H9 (cell line): Measurements from ENCODE around the gene CACFD1. TPM values are rescaled to one million over a fixed set of nuclear protein-coding genes. Genes with fewer than 3 reads are reported as not detected.

Experiments
- DNase-seq: peaks from one replicate; pipeline ENCODE4 v3.0.0-alpha.2; 2017
- H2AFZ ChIP-seq: one replicate; pipeline ENCODE4 v1.6.1; 2013; ENCODE audit warnings: mild to moderate bottlenecking, low read length, control low read depth, moderate library complexity
- H2AK5ac ChIP-seq: 2 replicates; pipeline ENCODE4 v1.6.1; 2013; ENCODE audit warnings: low read length, control low read depth, mixed read lengths; ENCODE audit not compliant: insufficient read length
- H2BK120ac ChIP-seq: one replicate; pipeline ENCODE4 v1.6.1; 2013; ENCODE audit warnings: low read depth, mild to moderate bottlenecking, low read length, control low read depth, inconsistent platforms; ENCODE audit not compliant: poor library complexity, severe bottlenecking
- H2BK12ac ChIP-seq: 2 replicates; pipeline ENCODE4 v1.6.1; 2013; ENCODE audit warnings: low read length, control low read depth, mixed read lengths, low read depth; ENCODE audit not compliant: insufficient read length
- H2BK15ac ChIP-seq: 2 replicates; pipeline ENCODE4 v1.6.1; 2013; ENCODE audit warnings: low read depth, low read length, control low read depth
- H2BK20ac ChIP-seq: one replicate; pipeline ENCODE4 v1.6.1; 2013; ENCODE audit warnings: low read depth, mild to moderate bottlenecking, low read length, control low read depth, inconsistent platforms; ENCODE audit not compliant: poor library complexity, severe bottlenecking
- H2BK5ac ChIP-seq: 2 replicates; pipeline ENCODE4 v1.6.1; 2013; ENCODE audit warnings: low read length, control low read depth, mixed read lengths; ENCODE audit not compliant: insufficient read length
- H3K14ac ChIP-seq: 2 replicates; pipeline ENCODE4 v1.6.1; 2013; ENCODE audit warnings: low read length, control low read depth; ENCODE audit not compliant: insufficient read depth
- H3K18ac ChIP-seq: 2 replicates; pipeline ENCODE4 v1.6.1; 2013; ENCODE audit warnings: low read depth, mild to moderate bottlenecking, mixed read lengths, low read length, control low read depth; ENCODE audit not compliant: insufficient read length
- H3K23ac ChIP-seq: 2 replicates; pipeline ENCODE4 v1.6.1; 2013; ENCODE audit warnings: low read length, control low read depth, mixed read lengths, low read depth; ENCODE audit not compliant: insufficient read length
- H3K23me2 ChIP-seq: 2 replicates; pipeline ENCODE4 v1.6.1; 2013; ENCODE audit warnings: low read depth, mild to moderate bottlenecking, mixed read lengths, low read length, control low read depth; ENCODE audit not compliant: insufficient read length, poor library complexity, severe bottlenecking
- H3K27ac ChIP-seq: 2 replicates; pipeline ENCODE4 v1.5.1; 2013; ENCODE audit warnings: low read length, control low read depth, mixed read lengths, low read depth; ENCODE audit not compliant: insufficient read length
- H3K27me3 ChIP-seq: 2 replicates; pipeline ENCODE4 v1.6.1; 2013; ENCODE audit warnings: low read length, control low read depth, inconsistent platforms; ENCODE audit not compliant: insufficient read depth
- H3K4ac ChIP-seq: 2 replicates; pipeline ENCODE4 v1.6.1; 2013; ENCODE audit warnings: low read depth, mild to moderate bottlenecking, control low read depth, inconsistent platforms, low read length, moderate library complexity
- H3K4me1 ChIP-seq: 2 replicates; pipeline ENCODE4 v1.6.1; 2013; ENCODE audit warnings: low read length, control low read depth, inconsistent platforms; ENCODE audit not compliant: insufficient read depth
- H3K4me2 ChIP-seq: 2 replicates; pipeline ENCODE4 v1.6.1; 2013; ENCODE audit warnings: low read length, control low read depth, mixed read lengths; ENCODE audit not compliant: insufficient read length, insufficient read depth
- H3K56ac ChIP-seq: 2 replicates; pipeline ENCODE4 v1.6.1; 2013; ENCODE audit warnings: low read depth, mild to moderate bottlenecking, mixed read lengths, low read length, control low read depth; ENCODE audit not compliant: insufficient read length
- H3K79me1 ChIP-seq: 2 replicates; pipeline ENCODE4 v1.6.1; 2013; ENCODE audit warnings: low read depth, mild to moderate bottlenecking, moderate library complexity, low read length, control low read depth, inconsistent platforms; ENCODE audit not compliant: insufficient read depth, poor library complexity, severe bottlenecking
- H3K79me2 ChIP-seq: 2 replicates; pipeline ENCODE4 v1.6.1; 2013; ENCODE audit warnings: low read length, control low read depth, inconsistent platforms; ENCODE audit not compliant: insufficient read depth
- H3K9ac ChIP-seq: 2 replicates; pipeline ENCODE4 v1.6.1; 2013; ENCODE audit warnings: low read length, control low read depth, mixed read lengths; ENCODE audit not compliant: insufficient read length; ENCODE audit errors: extremely low read depth
- H3K9me3 ChIP-seq: one replicate; pipeline ENCODE4 v1.6.1; 2013; ENCODE audit warnings: low read depth, low read length, inconsistent platforms; ENCODE audit not compliant: control insufficient read depth
- H3T11ph ChIP-seq: one replicate; pipeline ENCODE4 v1.6.1; 2013; ENCODE audit warnings: mild to moderate bottlenecking, low read length, control low read depth, inconsistent platforms
- H4K20me1 ChIP-seq: one replicate; pipeline ENCODE4 v1.6.1; 2013; ENCODE audit not compliant: control insufficient read depth, insufficient read length, insufficient read depth
- H4K5ac ChIP-seq: 2 replicates; pipeline ENCODE4 v1.6.1; 2013; ENCODE audit warnings: low read depth, mild to moderate bottlenecking, mixed read lengths, low read length, control low read depth; ENCODE audit not compliant: insufficient read length
- H4K8ac ChIP-seq: replicated peaks from 2 replicates; pipeline ENCODE4 v1.6.1; 2013; ENCODE audit warnings: low read length, control low read depth, mixed read lengths, low read depth; ENCODE audit not compliant: insufficient read length
- H4K91ac ChIP-seq: 2 replicates; pipeline ENCODE4 v1.6.1; 2013; ENCODE audit warnings: low read depth, mild to moderate bottlenecking, moderate library complexity, mixed read lengths, low read length, control low read depth; ENCODE audit not compliant: insufficient read length
- H3K27ac Mint-ChIP-seq, 3 experiments: 2 replicates in 2 of 3; 3 replicates in 1 of 3; pipeline ENCODE4 v1.8.0; 2020 to 2021; ENCODE audit warnings: mixed read lengths in 3 of 3, mild to moderate bottlenecking in 1 of 3, moderate library complexity in 1 of 3
- H3K27me3 Mint-ChIP-seq: 2 replicates; pipeline ENCODE4 v1.8.0; 2021; ENCODE audit warnings: low read depth, mild to moderate bottlenecking, moderate library complexity, mixed read lengths
- H3K36me3 Mint-ChIP-seq, 3 experiments: 2 replicates in 2 of 3; 3 replicates in 1 of 3; pipeline ENCODE4 v1.8.0; 2020 to 2021; ENCODE audit warnings: low read depth in 3 of 3, mixed read lengths in 3 of 3; ENCODE audit not compliant: insufficient read depth in 1 of 3
- H3K4me1 Mint-ChIP-seq, 2 experiments: 2 replicates each; pipeline ENCODE4 v1.8.0; 2020; ENCODE audit warnings: mixed read lengths in 2 of 2
- H3K4me3 Mint-ChIP-seq, 2 experiments: 2 replicates in 1 of 2; 3 replicates in 1 of 2; pipeline ENCODE4 v1.8.0; 2020 to 2021; ENCODE audit warnings: mild to moderate bottlenecking in 2 of 2, mixed read lengths in 2 of 2, moderate library complexity in 1 of 2
- H3K9me3 Mint-ChIP-seq, 2 experiments: 2 replicates in 1 of 2; 3 replicates in 1 of 2; pipeline ENCODE4 v1.8.0; 2020; ENCODE audit warnings: mild to moderate bottlenecking in 2 of 2, mixed read lengths in 2 of 2, moderate library complexity in 1 of 2
- CTCF ChIP-seq: fragments of 200-600 bp; sonication (generic); conservative IDR thresholded peaks from 3 replicates; pipeline ENCODE4 v1.8.0; 2021; ENCODE audit warnings: antibody characterized with exemption, mild to moderate bottlenecking
- WGBS: extraction: QIAGEN DNeasy Blood & Tissue Kit; methylation state at CpG from one replicate; pipeline ENCODE4 v1.1.7; 2013; ENCODE audit warnings: missing lambda C conversion rate, low lambda C conversion rate, mixed read lengths; ENCODE audit not compliant: insufficient read length; ENCODE audit errors: extremely low coverage; 5-methylcytosine and 5-hydroxymethylcytosine counted together
- total RNA-seq: library from RNA; stranded (reverse); gene quantifications from 2 replicates; pipeline ENCODE4 v1.2.1, GENCODE V29; 2021

Gene CACFD1
- total RNA-seq, 1 experiment from 2014 or later = 20.0 TPM

GRCh38 chr9:133476941-133477340 is 17.2 kb downstream of the CACFD1 start:
- no peaks in the 10 kb centered on the region for H3K9me3 Mint-ChIP-seq
- peaks cover 4 to 11% of the 10 kb centered on the region in 2 experiments for H3K4me1 Mint-ChIP-seq
- Histone ChIP-seq H3K79me2 (no peaks in the 10 kb centered on the region; the same call in 1 of the 2 replicates), H3K4me1 (0 out of 2 replicates have a peak, but pooled peaks cover 2% of the 10 kb centered on the region), H2BK20ac (no peak overlapping the region), H4K91ac (no peak overlapping the region), H3K14ac (no peak overlapping the region), H4K8ac (no peak overlapping the region), H4K20me1 (no peaks in the 10 kb centered on the region), H3K9ac (no peak overlapping the region), H3K23ac (no peak overlapping the region), H2BK12ac (no peak overlapping the region), H3K18ac (no peak overlapping the region), H3T11ph (no peak overlapping the region), H2BK5ac (no peak overlapping the region), H3K4me2 (no peak overlapping the region), H2AK5ac (no peak overlapping the region), H3K27me3 (no peaks in the 10 kb centered on the region), H3K79me1 (no peaks in the 10 kb centered on the region), H3K27ac (no peak overlapping the region), H2BK15ac (no peak overlapping the region), H2AFZ (no peak overlapping the region), H3K56ac (no peak overlapping the region), H3K4ac (no peak overlapping the region), H2BK120ac (no peak overlapping the region), H3K9me3 (no peaks in the 10 kb centered on the region), H3K23me2 (peaks cover 13% of the 10 kb centered on the region), H4K5ac (no peak overlapping the region)
- peaks cover 9 to 17% (median 9%) of the 10 kb centered on the region in 3 experiments; a peak in 6 of 7 replicates for H3K36me3 Mint-ChIP-seq
- H3K27me3 Mint-ChIP-seq = peaks cover 10% of the 10 kb centered on the region
- no peak for TF ChIP-seq CTCF
- H3K27ac Mint-ChIP-seq = no peak overlapping the region
- no peak for DNase-seq
- no peak overlapping the region for H3K4me3 Mint-ChIP-seq
- WGBS = no CpG with 5 or more reads among the region's 21 CpGs
